K562 (cell line): ENCODE measurements around the gene SLC35G3. TPM values are rescaled to one million over a fixed set of nuclear protein-coding genes. Genes with fewer than 3 reads are reported as not detected.
A peak's percentile ranks its signal among the peaks of the same experiment; 100 is the strongest.

ENCODE experiments used
- ATAC-seq: fragments of 200-7000 bp; cut with Tn5 transposase; 3 replicates; pipeline ENCODE4 v1.9.1; 2020; ENCODE audit warnings: moderate library complexity
- BruUV-seq: library from RNA; stranded (reverse); fragments of 400-500 nt; replicated peaks from 2 replicates; lab custom pipeline; 2021; lab: Mats Ljungman, UMichigan
- CTCF ChIA-PET: fragments of 300-600 bp; formaldehyde crosslinking; extraction: SDS; loops from one replicate; lab custom pipeline; 2021; ENCODE audit warnings: low intra/inter-chr PET ratio; lab: Yijun Ruan, JAX
- POLR2A ChIA-PET: fragments of 300-600, 350-650 bp; sonication (Branson Sonifier 250); formaldehyde crosslinking; extraction: SDS; loops from one replicate; lab custom pipeline; 2021; ENCODE audit warnings: antibody characterized with exemption, inconsistent platforms; lab: Yijun Ruan, JAX
- DNase-seq, 4 experiments: peaks; one replicate each; pipeline versions ENCODE4 v3.0.0 to v3.0.0-alpha.2; 2011 to 2018; ENCODE audit warnings: low spot score in 3 of 4, mixed read lengths in 3 of 4; ENCODE audit errors: extremely low read depth in 1 of 4
- FAIRE-seq: peaks from 2 replicates; lab custom pipeline; 2011; peaks lifted over from hg19 to GRCh38; lab: Jason Lieb, UNC
- H2AFZ ChIP-seq: 2 replicates; pipeline ENCODE4 v1.6.0; 2011; ENCODE audit warnings: low read depth, low read length, control low read depth, inconsistent platforms
- H3K27ac ChIP-seq: fragments of 200-600 bp; 3 replicates; pipeline ENCODE4 v1.8.0; 2011; ENCODE audit warnings: low read depth, mild to moderate bottlenecking, control low read depth, inconsistent platforms, low read length, moderate library complexity, mixed read lengths; ENCODE audit errors: extremely low read depth
- H3K27me3 ChIP-seq, 2 experiments: fragments of 300-600 bp in 1 of 2; 2 replicates in 1 of 2; 3 replicates in 1 of 2; pipeline versions ENCODE4 v1.6.0 to v1.8.0; 2011; ENCODE audit warnings: inconsistent platforms in 2 of 2, low read length in 2 of 2, mild to moderate bottlenecking in 1 of 2, mixed read lengths in 1 of 2, moderate library complexity in 1 of 2; ENCODE audit not compliant: control insufficient read depth in 2 of 2, insufficient read depth in 2 of 2
- H3K36me3 ChIP-seq: fragments of 300-600 bp; 3 replicates; pipeline ENCODE4 v1.8.0; 2011; ENCODE audit warnings: mild to moderate bottlenecking, low read length, inconsistent platforms; ENCODE audit not compliant: control insufficient read depth, insufficient read depth
- H3K4me1 ChIP-seq, 2 experiments: fragments of 200-600 bp in 1 of 2; replicated peaks in 1 of 2; 2 replicates in 1 of 2; 3 replicates in 1 of 2; pipeline versions ENCODE4 v1.5.1 to v1.8.0; 2011; ENCODE audit warnings: inconsistent platforms in 2 of 2, low read length in 2 of 2, mild to moderate bottlenecking in 1 of 2, mixed read lengths in 1 of 2, moderate library complexity in 1 of 2; ENCODE audit not compliant: control insufficient read depth in 2 of 2, insufficient read depth in 2 of 2
- H3K4me2 ChIP-seq: 2 replicates; pipeline ENCODE4 v1.6.1; 2011; ENCODE audit warnings: low read length, control low read depth, inconsistent platforms, mixed read lengths; ENCODE audit not compliant: insufficient read depth
- H3K4me3 ChIP-seq: fragments of 200-600 bp; sonication (generic), shearing (Covaris generic); 2 replicates; pipeline ENCODE4 v1.5.1; 2016; ENCODE audit warnings: control low read depth, inconsistent platforms
- H3K79me2 ChIP-seq: fragments of 200-600 bp; 3 replicates; pipeline ENCODE4 v1.8.0; 2011; ENCODE audit warnings: low read length, inconsistent platforms; ENCODE audit not compliant: control insufficient read depth, insufficient read depth
- H3K9ac ChIP-seq, 2 experiments: 2 replicates each; pipeline versions ENCODE4 v1.6.0 to v1.6.1; 2011; ENCODE audit warnings: low read depth in 2 of 2, low read length in 2 of 2, control low read depth in 1 of 2, inconsistent platforms in 1 of 2, mild to moderate bottlenecking in 1 of 2, mixed read lengths in 1 of 2; ENCODE audit not compliant: insufficient read depth in 1 of 2
- H3K9me1 ChIP-seq: one replicate; pipeline ENCODE4 v1.6.0; 2011; ENCODE audit warnings: inconsistent platforms, mild to moderate bottlenecking, low read length, moderate library complexity; ENCODE audit not compliant: control insufficient read depth, insufficient read depth
- H3K9me3 ChIP-seq: replicated peaks from 2 replicates; pipeline ENCODE4 v1.5.1; 2011; ENCODE audit warnings: low read depth, low read length, inconsistent platforms; ENCODE audit not compliant: control insufficient read depth, insufficient read depth
- H4K20me1 ChIP-seq: replicated peaks from 2 replicates; pipeline ENCODE4 v1.6.1; 2011; ENCODE audit warnings: low read length, inconsistent platforms, mixed read lengths; ENCODE audit not compliant: control insufficient read depth, insufficient read depth
- CBX5 ChIP-seq: IDR thresholded peaks from 2 replicates; pipeline ENCODE4 v1.6.1; 2014; ENCODE audit warnings: low read depth, borderline replicate concordance
- EP300 ChIP-seq: IDR thresholded peaks from 2 replicates; pipeline ENCODE4 v1.6.1; 2012; ENCODE audit warnings: low read length, improper control_type of control experiment
- NFIC ChIP-seq: fragments of 450-650 bp; IDR thresholded peaks from 2 replicates; pipeline ENCODE4 v1.6.1; 2017; ENCODE audit warnings: mild to moderate bottlenecking, inconsistent platforms
- NFIX ChIP-seq: fragments of 250-450 bp; sonication (Bioruptor Pico); IDR thresholded peaks from 2 replicates; pipeline ENCODE4 v1.4.0; 2020; ENCODE audit warnings: low read depth, mild to moderate bottlenecking, moderate library complexity
- NRF1 ChIP-seq, 2 experiments: fragments of 450-650 bp; IDR thresholded peaks in 1 of 2; conservative IDR thresholded peaks in 1 of 2; 2 replicates each; pipeline ENCODE4 v1.6.1; 2014; ENCODE audit warnings: mild to moderate bottlenecking in 2 of 2
- SIN3A ChIP-seq, 2 experiments: fragments of 150-350 bp in 1 of 2; IDR thresholded peaks; 2 replicates each; pipeline ENCODE4 v1.6.1; 2011 to 2016; ENCODE audit warnings: borderline replicate concordance in 2 of 2, low read depth in 2 of 2, low read length in 2 of 2, mild to moderate bottlenecking in 2 of 2, moderate library complexity in 2 of 2; ENCODE audit not compliant: control insufficient read depth in 1 of 2
- ZNF436 ChIP-seq: fragments of 250-450, 450-650 bp; sonication (Bioruptor Pico); formaldehyde crosslinking; IDR thresholded peaks from 2 replicates; pipeline ENCODE4 v1.7.0; 2020; ENCODE audit warnings: mild to moderate bottlenecking
- WGBS: fragments of 100-300 bp; shearing (Covaris generic); methylation state at CpG from one replicate; pipeline ENCODE4 v1.1.6; 2016; ENCODE audit warnings: low coverage, mixed read lengths; ENCODE audit not compliant: insufficient coverage; ENCODE audit errors: missing lambda C conversion rate; 5-methylcytosine and 5-hydroxymethylcytosine counted together
- in situ Hi-C: fragments of 300-500 bp; cut with MboI; formaldehyde crosslinking; loops from 4 replicates; pipeline ENCODE4 v1.15.0; 2018; ENCODE audit warnings: inconsistent platforms, mixed read lengths
- intact Hi-C: fragments of 100-400 bp; cut with micrococcal nuclease; formaldehyde crosslinking; loops from 2 replicates; pipeline ENCODE4 v1.14.2; 2022
- polyA plus RNA-seq, 8 experiments: library from polyadenylated mRNA; depleted of rRNA in 4 of 8; stranded (reverse) in 5 of 8; unstranded in 3 of 8; fragments of >200 nt; fragmentation: Nextera tagmentation in 2 of 8; fragmentation: Illumina TruSeq in 1 of 8; extraction: Ambion mirVana in 2 of 8; extraction: Trizol in 1 of 8; gene quantifications; 2 replicates each; pipeline versions ENCODE4 v1.2.1 to v1.2.3, GENCODE V29; 2011 to 2014; ENCODE audit warnings: inconsistent platforms in 1 of 8, missing spikeins in 1 of 8
- total RNA-seq, 7 experiments: library from RNA; depleted of rRNA in 6 of 7; stranded (reverse); fragments of >200 nt in 6 of 7; fragmentation: Illumina TruSeq in 2 of 7; extraction: Trizol in 2 of 7; gene quantifications; 2 replicates each; pipeline versions ENCODE4 v1.2.1 to v1.2.3, GENCODE V29; 2011 to 2021; ENCODE audit warnings: low replicate concordance in 1 of 7
- TF ChIP-seq, protein P1 (sequence below): fragments of 250-450 bp; sonication (Bioruptor Pico); IDR thresholded peaks from 2 replicates; pipeline ENCODE4 v1.4.0; 2020

SLC35G3 gene
- total and polyA plus RNA-seq, 9 of the 15 experiments (the other 6 are each of a cell fraction or from before 2014, with no cell fraction given), result not detected

DNA sequence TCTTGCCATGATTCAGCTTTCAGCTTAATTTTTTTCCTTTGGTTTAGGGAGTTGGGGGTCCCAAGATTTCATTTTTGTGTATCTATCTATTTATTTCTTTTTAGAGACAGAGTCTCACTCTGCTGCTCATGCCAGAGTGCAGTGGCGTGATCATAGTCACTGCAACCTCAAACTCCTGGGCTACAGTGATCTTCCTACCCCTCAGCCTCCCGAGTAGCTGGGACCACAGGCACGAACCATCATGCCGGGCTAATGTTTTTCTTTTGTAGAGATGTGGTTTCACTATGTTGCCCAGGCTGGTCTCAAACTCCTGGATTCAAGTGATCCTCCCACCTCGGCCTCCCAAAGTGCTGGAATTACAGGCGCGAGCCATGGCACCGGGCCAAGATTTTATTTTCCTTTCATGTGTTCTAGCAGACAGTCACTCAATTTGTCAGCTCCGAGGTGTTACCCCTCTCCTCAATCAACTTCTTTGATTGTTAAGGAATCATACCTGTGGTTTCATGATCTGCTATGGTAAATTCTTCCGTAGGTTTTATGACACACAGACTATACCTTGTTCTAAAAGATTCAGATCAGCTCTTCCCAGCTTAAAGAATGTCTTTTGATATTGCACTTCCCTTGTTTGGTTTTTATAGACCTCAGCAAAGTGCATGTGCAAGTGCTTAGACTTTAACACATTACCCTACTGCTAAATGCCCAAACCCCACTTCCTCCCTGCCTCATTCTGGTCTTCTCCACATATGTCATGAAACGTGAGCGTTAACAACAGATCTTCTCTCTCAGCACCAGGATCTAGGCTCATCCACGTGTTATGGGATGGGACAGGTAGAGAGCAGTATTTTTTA lies 33.6 kb downstream of the SLC35G3 start:
- Histone ChIP-seq H3K4me2 (no peak overlapping the region), H3K9ac (no peak overlapping the region), H3K27me3 (peaks cover 30 to 39% of the 10 kb centered on the region in 2 experiments), H3K9me3 (no peaks in the 10 kb centered on the region), H3K79me2 (no peaks in the 10 kb centered on the region), H3K27ac (no peak overlapping the region), H3K9me1 (no peaks in the 10 kb centered on the region), H2AFZ (no peak overlapping the region), H3K4me3 (no peak overlapping the region), H4K20me1 (no peaks in the 10 kb centered on the region), H3K4me1 (no peaks in the 10 kb centered on the region; a peak in 1 of 5 replicates), H3K36me3 (no peaks in the 10 kb centered on the region)
- ATAC-seq (no peak), FAIRE-seq (no peak), DNase-seq (no peak)
- intact Hi-C loops (no loop called here), in situ Hi-C loops (loop anchor here (10.0 kb wide), 1 partner anchor 594 kb away; the partner anchor contains the start of gene GAS2L2)
- TF ChIP-seq NFIX (CRISPR knock-in tag) (peak; percentile 40; the same call in 1 of the 2 replicates), SIN3A (IDR thresholded peaks at IDR 0.05; ENCODE audit: borderline replicate concordance in 2 of 2, control insufficient read depth in 1 of 2, low read depth in 2 of 2, low read length in 2 of 2) (no peak), ZNF436 (CRISPR knock-in tag) (no peak), EP300 (no peak), NRF1 (conservative IDR thresholded peaks at IDR 0.05 in 1 of 2, IDR thresholded peaks at IDR 0.05 in 1 of 2) (no peak), NFIC (peak; percentile 80), CBX5 (no peak)
- TF ChIP-seq, protein P1, sequence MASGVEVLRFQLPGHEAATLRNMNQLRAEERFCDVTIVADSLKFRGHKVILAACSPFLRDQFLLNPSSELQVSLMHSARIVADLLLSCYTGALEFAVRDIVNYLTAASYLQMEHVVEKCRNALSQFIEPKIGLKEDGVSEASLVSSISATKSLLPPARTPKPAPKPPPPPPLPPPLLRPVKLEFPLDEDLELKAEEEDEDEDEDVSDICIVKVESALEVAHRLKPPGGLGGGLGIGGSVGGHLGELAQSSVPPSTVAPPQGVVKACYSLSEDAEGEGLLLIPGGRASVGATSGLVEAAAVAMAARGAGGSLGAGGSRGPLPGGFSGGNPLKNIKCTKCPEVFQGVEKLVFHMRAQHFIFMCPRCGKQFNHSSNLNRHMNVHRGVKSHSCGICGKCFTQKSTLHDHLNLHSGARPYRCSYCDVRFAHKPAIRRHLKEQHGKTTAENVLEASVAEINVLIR, result no peak
- no TSS peak for BruUV-seq
- WGBS, result under 1% methylated on average over 13 of the region's 13 CpGs
- POLR2A ChIA-PET, result interaction anchor here (1.0 to 1.1 kb wide), 2 partner anchors 16 to 29 kb away, joined by 3 read pairs; no protein-coding TSS in a partner anchor
- CTCF ChIA-PET, result no interaction called here
